ENCODE results near the gene PHKA2. TPM values are rescaled to one million over a fixed set of nuclear protein-coding genes. Genes with fewer than 3 reads are reported as not detected.

PHKA2 gene
- total and polyA plus RNA-seq, 10 of the 15 experiments (the other 5 are each of a cell fraction or from before 2014, with no cell fraction given), result 1.4 to 25.6 (median 15.4) TPM

DNA sequence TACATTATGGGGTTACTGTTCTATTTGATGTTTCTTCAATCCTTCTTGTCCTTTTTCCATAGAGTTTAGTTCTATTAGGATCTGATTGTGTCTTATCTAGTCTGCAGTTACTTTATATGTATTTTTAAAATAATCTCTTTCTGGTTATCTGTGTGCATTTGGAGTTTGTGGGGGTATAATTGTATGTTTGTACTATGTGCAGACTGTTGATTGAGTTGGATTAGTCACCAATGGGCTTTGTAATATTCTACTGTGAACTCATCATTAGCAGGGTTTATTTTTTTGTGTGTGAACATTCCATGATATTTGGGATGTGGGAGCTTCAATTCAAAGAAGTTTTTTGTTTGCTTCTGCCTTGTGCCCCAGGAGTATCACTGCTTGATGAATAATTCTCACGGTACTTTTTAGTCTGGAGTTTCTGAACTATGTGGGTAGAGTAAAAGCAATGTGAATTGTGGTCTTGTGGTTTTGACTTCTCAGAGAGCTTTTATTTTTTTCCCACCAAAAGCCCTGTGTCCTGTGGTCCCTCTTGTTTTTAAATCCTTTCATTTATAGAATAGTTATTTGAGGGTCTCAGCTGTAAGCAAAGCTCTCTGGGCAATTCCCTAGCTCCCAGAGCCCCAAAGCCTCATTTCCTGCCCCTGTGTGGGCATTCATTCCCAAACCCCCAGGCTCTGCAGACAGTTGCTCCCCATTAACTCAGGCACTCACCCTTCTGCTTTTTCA, 127.8 kb downstream of the PHKA2 start (continued):
- TF ChIP-seq, protein P1, sequence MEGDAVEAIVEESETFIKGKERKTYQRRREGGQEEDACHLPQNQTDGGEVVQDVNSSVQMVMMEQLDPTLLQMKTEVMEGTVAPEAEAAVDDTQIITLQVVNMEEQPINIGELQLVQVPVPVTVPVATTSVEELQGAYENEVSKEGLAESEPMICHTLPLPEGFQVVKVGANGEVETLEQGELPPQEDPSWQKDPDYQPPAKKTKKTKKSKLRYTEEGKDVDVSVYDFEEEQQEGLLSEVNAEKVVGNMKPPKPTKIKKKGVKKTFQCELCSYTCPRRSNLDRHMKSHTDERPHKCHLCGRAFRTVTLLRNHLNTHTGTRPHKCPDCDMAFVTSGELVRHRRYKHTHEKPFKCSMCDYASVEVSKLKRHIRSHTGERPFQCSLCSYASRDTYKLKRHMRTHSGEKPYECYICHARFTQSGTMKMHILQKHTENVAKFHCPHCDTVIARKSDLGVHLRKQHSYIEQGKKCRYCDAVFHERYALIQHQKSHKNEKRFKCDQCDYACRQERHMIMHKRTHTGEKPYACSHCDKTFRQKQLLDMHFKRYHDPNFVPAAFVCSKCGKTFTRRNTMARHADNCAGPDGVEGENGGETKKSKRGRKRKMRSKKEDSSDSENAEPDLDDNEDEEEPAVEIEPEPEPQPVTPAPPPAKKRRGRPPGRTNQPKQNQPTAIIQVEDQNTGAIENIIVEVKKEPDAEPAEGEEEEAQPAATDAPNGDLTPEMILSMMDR (IDR thresholded peaks at IDR 0.05 in 2 of 3, conservative IDR thresholded peaks at IDR 0.05 in 1 of 3; ENCODE audit: control insufficient read depth in 2 of 3, extremely low read depth in 1 of 3, insufficient read depth in 1 of 3, low read depth in 3 of 3, low read length in 3 of 3), result no peak
- no peak for TF ChIP-seq TCF3 (IDR thresholded peaks at IDR 0.05; ENCODE audit: borderline replicate concordance, insufficient read depth, low read depth, low read length)
- TF ChIP-seq EZH2 (IDR thresholded peaks at IDR 0.05; ENCODE audit: borderline replicate concordance, control insufficient read depth, low read depth, low read length), result 0 out of 2 replicates have a peak, but pooled peaks have one; percentile 54
- TF ChIP-seq NR2F1 (conservative IDR thresholded peaks at IDR 0.05), result no peak
- TF ChIP-seq CREM (IDR thresholded peaks at IDR 0.05; ENCODE audit: low read depth), result no peak
- TF ChIP-seq, protein P2, sequence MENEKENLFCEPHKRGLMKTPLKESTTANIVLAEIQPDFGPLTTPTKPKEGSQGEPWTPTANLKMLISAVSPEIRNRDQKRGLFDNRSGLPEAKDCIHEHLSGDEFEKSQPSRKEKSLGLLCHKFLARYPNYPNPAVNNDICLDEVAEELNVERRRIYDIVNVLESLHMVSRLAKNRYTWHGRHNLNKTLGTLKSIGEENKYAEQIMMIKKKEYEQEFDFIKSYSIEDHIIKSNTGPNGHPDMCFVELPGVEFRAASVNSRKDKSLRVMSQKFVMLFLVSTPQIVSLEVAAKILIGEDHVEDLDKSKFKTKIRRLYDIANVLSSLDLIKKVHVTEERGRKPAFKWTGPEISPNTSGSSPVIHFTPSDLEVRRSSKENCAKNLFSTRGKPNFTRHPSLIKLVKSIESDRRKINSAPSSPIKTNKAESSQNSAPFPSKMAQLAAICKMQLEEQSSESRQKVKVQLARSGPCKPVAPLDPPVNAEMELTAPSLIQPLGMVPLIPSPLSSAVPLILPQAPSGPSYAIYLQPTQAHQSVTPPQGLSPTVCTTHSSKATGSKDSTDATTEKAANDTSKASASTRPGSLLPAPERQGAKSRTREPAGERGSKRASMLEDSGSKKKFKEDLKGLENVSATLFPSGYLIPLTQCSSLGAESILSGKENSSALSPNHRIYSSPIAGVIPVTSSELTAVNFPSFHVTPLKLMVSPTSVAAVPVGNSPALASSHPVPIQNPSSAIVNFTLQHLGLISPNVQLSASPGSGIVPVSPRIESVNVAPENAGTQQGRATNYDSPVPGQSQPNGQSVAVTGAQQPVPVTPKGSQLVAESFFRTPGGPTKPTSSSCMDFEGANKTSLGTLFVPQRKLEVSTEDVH (IDR thresholded peaks at IDR 0.05; ENCODE audit: low read depth, partially characterized antibody), result no peak
- TF ChIP-seq KAT2A (conservative IDR thresholded peaks at IDR 0.05; ENCODE audit: control insufficient read depth, low read depth, low read length), result no peak
- TF ChIP-seq, protein P3, sequence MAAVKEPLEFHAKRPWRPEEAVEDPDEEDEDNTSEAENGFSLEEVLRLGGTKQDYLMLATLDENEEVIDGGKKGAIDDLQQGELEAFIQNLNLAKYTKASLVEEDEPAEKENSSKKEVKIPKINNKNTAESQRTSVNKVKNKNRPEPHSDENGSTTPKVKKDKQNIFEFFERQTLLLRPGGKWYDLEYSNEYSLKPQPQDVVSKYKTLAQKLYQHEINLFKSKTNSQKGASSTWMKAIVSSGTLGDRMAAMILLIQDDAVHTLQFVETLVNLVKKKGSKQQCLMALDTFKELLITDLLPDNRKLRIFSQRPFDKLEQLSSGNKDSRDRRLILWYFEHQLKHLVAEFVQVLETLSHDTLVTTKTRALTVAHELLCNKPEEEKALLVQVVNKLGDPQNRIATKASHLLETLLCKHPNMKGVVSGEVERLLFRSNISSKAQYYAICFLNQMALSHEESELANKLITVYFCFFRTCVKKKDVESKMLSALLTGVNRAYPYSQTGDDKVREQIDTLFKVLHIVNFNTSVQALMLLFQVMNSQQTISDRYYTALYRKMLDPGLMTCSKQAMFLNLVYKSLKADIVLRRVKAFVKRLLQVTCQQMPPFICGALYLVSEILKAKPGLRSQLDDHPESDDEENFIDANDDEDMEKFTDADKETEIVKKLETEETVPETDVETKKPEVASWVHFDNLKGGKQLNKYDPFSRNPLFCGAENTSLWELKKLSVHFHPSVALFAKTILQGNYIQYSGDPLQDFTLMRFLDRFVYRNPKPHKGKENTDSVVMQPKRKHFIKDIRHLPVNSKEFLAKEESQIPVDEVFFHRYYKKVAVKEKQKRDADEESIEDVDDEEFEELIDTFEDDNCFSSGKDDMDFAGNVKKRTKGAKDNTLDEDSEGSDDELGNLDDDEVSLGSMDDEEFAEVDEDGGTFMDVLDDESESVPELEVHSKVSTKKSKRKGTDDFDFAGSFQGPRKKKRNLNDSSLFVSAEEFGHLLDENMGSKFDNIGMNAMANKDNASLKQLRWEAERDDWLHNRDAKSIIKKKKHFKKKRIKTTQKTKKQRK (IDR thresholded peaks at IDR 0.05; ENCODE audit: low read depth, low read length), result no peak
- TF ChIP-seq ZNF622 (IDR thresholded peaks at IDR 0.05), result no peak
- 0 out of 2 replicates have a peak, but pooled peaks have one; percentile 24 for TF ChIP-seq STAT3 (IDR thresholded peaks at IDR 0.05; ENCODE audit: low read depth, low read length)
- TF ChIP-seq NFXL1 (IDR thresholded peaks at IDR 0.05; ENCODE audit: borderline replicate concordance), result no peak
- TF ChIP-seq, protein P4, sequence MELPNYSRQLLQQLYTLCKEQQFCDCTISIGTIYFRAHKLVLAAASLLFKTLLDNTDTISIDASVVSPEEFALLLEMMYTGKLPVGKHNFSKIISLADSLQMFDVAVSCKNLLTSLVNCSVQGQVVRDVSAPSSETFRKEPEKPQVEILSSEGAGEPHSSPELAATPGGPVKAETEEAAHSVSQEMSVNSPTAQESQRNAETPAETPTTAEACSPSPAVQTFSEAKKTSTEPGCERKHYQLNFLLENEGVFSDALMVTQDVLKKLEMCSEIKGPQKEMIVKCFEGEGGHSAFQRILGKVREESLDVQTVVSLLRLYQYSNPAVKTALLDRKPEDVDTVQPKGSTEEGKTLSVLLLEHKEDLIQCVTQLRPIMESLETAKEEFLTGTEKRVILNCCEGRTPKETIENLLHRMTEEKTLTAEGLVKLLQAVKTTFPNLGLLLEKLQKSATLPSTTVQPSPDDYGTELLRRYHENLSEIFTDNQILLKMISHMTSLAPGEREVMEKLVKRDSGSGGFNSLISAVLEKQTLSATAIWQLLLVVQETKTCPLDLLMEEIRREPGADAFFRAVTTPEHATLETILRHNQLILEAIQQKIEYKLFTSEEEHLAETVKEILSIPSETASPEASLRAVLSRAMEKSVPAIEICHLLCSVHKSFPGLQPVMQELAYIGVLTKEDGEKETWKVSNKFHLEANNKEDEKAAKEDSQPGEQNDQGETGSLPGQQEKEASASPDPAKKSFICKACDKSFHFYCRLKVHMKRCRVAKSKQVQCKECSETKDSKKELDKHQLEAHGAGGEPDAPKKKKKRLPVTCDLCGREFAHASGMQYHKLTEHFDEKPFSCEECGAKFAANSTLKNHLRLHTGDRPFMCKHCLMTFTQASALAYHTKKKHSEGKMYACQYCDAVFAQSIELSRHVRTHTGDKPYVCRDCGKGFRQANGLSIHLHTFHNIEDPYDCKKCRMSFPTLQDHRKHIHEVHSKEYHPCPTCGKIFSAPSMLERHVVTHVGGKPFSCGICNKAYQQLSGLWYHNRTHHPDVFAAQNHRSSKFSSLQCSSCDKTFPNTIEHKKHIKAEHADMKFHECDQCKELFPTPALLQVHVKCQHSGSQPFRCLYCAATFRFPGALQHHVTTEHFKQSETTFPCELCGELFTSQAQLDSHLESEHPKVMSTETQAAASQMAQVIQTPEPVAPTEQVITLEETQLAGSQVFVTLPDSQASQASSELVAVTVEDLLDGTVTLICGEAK (IDR thresholded peaks at IDR 0.05; ENCODE audit: borderline replicate concordance), result no peak
- no peak for TF ChIP-seq ZSCAN29 (IDR thresholded peaks at IDR 0.05)
- TF ChIP-seq MYC (IDR thresholded peaks at IDR 0.05; ENCODE audit: insufficient read depth, insufficient read length, insufficient replicate concordance, low read length, severe bottlenecking), result no peak
- TF ChIP-seq DPF2 (IDR thresholded peaks at IDR 0.05), result peak; percentile 39; the same call in 1 of the 2 replicates
- peak; percentile 93 for TF ChIP-seq EED (IDR thresholded peaks at IDR 0.05; ENCODE audit: low read depth)
- TF ChIP-seq ZNF24 (IDR thresholded peaks at IDR 0.05), result no peak

Measured in GM12878 (cell line).